ENCODE results near the gene METTL15. TPM values are rescaled to one million over a fixed set of nuclear protein-coding genes. Genes with fewer than 3 reads are reported as not detected.
A peak's percentile ranks its signal among the peaks of the same experiment; 100 is the strongest.
"Not testable (repeated sequence)": the region's sequence is repeated elsewhere in the genome, so short reads cannot be mapped to it uniquely, and the experiment has no call there.

The METTL15 gene, protein sequence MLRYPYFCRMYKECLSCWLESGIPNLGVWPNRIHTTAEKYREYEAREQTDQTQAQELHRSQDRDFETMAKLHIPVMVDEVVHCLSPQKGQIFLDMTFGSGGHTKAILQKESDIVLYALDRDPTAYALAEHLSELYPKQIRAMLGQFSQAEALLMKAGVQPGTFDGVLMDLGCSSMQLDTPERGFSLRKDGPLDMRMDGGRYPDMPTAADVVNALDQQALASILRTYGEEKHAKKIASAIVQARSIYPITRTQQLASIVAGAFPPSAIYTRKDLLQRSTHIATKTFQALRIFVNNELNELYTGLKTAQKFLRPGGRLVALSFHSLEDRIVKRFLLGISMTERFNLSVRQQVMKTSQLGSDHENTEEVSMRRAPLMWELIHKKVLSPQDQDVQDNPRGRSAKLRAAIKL
- total RNA-seq (2014; rRNA removed; shearing (Covaris generic)) = 7.0 and 14.4 TPM in 2 replicates

DNA sequence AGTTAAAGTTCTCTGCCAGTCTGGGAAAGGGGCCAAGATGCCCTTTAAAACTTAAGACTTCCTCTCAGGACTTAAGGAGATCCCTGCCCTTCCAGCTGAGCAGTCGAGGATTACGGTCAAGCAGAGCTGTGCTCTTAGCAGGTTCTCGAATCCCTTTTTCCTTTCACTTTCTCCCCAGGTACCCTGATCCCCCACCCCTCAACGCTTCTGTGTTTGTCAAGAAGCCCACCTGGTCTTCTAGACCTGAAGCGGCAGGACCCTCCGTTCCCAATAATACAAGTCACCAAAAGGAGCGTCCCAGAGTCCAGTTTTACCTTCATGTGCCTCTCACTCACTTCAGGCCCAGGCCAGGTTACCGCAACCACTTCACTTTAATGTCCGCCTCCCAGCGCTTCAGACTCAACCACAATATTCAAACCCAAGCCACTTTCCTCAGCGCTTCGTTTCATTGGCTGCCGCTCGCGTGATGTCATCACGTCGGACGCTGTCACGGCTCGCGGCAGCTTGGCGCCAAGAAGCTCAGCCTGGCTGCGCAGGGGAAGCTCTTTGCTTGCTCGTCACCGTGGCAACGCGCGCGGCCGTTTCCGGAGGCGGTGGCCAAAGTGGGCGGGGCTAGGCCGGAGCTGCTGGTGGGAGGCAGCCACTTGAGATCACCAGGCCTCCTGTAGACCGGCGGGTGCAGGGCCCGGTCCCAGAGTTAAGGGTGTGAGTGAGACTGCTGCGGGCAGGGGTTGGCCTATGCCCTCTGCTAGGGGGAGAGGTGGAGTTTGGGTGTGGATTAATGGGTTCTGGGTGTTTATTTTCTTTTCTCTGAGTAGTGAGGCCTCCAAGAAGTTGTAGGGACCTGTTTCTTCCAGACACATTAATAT lies at the start of gene METTL15, which contains the start of gene KIF18A:
Gene METTL15 (plus strand): TSS at position 639 of the 869 bp plus-strand sequence. CDS start 4,947 bp downstream, outside the sequence.
Gene KIF18A (minus strand): TSS at position 407 of the 869 bp plus-strand sequence. CDS start 10,209 bp downstream, outside the sequence.
- peak; percentile 100 for DNase-seq (ENCODE audit: low read depth)

DNA sequence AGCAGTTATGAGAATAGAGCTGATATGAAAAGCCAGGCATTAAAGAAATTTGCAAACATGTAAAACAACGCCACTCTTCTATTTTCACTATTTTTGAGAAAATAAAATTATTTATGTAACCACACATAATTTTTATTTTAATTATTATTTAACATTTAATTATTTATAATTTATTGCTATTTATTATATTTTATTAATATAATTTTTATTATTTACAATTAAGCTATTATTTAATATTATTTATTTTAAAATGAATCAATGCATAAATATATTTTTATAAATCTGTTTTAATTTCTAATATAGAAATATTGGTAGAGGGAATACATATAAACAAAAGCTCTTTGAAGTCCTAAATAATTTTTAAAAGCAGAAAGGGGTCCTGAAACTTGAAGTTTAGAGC lies 36.9 kb upstream of the METTL15 start:
- DNase-seq (ENCODE audit: low read depth) = no peak

- DNase-seq (ENCODE audit: low read depth) = no peak
Observed at GRCh38 chr11:28072321-28072720, 35.9 kb upstream of the METTL15 start.

GRCh38 chr11:28077521-28077920 lies 30.7 kb upstream of the METTL15 start:
- no peak for DNase-seq (ENCODE audit: low read depth)

GRCh38 chr11:28083118-28083517 lies 25.1 kb upstream of the METTL15 start:
- no peak for DNase-seq (ENCODE audit: low read depth)

DNA sequence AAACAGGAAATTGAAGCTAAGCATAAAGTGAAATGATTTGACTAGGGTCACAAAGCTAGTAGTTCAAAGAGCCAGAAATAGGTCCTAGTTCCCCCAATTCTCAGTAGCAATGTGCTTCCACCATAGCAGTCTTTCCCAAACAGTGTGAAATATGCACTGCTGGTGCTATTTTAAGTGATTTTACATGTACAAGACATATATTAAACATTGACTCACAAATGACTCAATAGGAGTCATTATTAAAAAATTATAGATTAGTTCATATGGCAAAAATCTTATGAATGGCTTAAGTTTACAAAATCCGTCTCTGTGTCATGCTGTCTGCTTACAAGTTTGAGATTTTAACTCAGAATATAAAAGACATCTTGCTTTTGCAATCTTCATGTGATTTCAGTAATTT lies 21.6 kb upstream of the METTL15 start:
- DNase-seq (ENCODE audit: low read depth) = no peak

- DNase-seq (ENCODE audit: low read depth) = not testable (repeated sequence)
Observed at GRCh38 chr11:28087192-28087591, 21.0 kb upstream of the METTL15 start.

- not testable (repeated sequence) for DNase-seq (ENCODE audit: low read depth)
Observed at GRCh38 chr11:28087693-28088092, 20.5 kb upstream of the METTL15 start.

GRCh38 chr11:28089378-28089777 lies 18.8 kb upstream of the METTL15 start:
- no peak for DNase-seq (ENCODE audit: low read depth)

DNA sequence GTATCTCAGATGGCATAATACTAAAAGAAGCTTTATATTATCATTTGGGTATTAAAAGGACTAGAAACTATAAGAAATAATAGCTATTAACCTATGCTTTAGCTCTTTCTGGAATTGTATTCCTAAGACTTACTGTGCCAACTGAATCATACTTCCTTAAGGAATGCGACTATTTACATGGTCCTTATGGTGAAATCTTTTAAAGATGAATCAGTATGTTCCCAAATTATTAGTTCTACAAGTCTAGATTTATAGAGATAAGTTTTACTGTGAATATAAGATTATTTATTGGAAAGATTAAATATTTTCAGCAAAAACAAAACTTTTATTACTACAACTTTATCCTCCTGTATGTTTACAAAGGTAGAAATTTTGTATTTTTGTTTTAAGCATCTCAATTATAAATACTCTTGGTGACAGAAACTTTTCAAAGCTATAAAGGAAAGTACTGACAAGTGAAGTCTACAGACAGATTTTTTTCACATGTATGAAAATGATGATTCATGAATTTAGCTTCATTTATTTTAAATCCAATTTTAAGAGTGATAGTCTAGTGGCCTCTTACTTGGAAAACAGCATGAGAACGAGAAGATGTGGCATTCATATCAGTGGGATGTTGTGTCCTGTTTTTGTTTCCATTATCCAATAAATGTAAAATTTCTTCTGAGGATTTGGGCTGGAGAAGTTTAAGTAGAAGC lies 18.0 kb upstream of the METTL15 start:
- no peak for DNase-seq (ENCODE audit: low read depth)

GRCh38 chr11:28092786-28093185 lies 15.4 kb upstream of the METTL15 start:
- DNase-seq (ENCODE audit: low read depth) = no peak

- no peak for DNase-seq (ENCODE audit: low read depth)
Observed at GRCh38 chr11:28098257-28098656, 9.9 kb upstream of the METTL15 start.

DNA sequence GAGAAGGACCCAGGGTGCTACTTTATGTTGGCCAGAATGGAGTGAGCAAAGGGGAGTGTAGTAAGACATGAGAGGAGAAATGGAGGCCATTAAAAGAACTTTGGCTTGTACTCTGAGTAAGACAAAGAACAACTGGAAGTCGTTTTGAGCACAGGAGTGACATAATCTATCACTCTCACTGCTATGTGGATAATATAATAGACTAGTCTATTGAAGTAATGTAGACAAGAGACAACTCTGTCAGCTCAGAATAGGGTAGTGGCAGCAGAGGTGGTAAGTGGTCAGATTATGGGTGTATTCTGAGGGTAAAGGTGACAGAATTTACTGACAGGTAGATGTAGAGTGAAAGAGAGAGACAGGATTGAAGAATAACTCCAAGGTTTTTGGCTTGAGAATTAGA lies 8.5 kb upstream of the METTL15 start:
- DNase-seq (ENCODE audit: low read depth) = no peak

- DNase-seq (ENCODE audit: low read depth) = no peak
Observed at GRCh38 chr11:28100665-28101064, 7.5 kb upstream of the METTL15 start.

DNA sequence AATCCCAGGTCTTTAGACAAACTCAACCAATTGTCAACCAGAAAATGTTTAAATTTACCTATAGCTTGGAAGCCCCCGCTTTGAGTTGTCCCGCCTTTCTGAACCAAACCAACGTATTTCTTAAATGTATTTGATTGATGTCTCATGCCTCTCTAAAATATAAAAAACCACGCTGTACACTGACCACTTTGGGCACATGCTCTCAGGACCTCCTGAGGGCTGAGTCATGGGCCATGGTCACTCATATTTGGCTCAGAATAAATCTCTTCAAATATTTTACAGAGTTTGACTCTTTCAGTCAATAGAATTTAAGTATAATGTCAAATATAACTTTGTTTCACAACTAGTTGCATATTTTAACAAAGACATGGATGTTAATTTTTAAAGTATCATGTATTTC lies 5.9 kb upstream of the METTL15 start:
- not testable (repeated sequence) for DNase-seq (ENCODE audit: low read depth)

- DNase-seq (ENCODE audit: low read depth) = no peak
Observed at GRCh38 chr11:28104425-28104824, 3.8 kb upstream of the METTL15 start.

DNA sequence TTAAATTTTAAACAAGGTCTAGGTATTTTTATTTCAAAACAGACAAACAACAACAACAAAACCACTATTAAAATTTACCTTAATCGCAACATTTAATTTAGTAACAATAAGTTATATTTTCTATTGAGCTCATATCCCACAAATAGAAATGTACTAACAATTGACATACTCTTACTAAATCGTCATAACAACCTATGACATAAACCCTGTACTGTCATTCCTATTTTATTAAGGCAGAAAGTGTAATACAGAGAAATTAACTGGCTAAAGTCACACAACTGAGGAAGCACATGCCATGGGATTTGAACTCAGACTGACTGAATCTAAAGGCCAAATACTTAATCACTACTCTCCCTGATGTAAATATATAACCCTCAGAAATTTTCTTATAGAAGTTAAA lies 3.2 kb upstream of the METTL15 start:
- no peak for DNase-seq (ENCODE audit: low read depth)

DNA sequence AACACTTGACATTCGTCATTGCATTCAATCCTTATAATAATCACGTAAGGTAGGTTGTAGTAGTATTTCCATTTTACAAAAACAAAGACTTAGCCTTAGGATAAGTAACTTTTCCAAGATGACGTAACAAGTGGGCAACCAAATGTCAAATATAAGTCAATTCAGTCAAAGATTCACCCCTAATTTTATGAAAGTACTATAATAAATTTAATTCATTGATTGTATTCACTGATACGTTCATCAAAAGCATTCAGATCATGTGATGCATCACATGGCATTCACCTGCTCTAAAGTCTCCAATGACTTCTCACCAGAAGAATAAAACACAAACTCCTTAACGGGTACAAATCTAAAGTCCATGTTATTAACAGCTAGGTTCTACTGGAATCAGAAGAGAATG lies 2.3 kb upstream of the METTL15 start:
- DNase-seq (ENCODE audit: low read depth) = no peak

DNA sequence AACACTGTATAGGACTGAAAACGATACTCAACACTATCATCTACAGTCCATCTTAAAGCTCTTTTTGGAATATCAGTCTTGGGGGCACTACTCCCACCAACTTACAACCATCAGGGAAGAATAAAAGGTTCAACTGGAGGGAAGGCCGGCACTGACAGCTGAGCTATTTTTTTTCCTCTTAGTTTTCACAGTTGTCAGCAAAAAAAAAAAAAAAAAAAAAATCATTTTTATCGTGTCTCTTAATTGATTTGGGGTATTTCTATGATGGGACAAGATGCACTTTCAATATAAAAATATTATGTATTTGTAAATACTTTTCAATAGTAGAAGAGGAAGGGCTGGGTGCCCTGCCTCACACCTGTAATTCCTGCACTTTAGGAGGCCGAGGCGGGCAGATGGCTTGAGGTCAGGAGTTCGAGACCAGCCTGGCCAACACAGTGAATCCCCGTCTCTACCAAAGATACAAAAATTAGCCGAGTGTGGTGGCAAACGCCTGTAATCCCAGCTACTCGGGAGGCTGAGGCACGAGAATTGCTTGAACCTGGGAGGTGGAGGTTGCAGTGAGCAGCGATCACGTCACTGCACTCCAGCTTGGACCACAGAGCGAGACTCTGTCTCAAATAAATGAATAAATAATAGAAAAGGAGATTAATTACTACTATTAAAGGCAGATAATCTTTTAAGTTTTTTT lies 1.7 kb upstream of the METTL15 start:
- no peak for DNase-seq (ENCODE audit: low read depth)

DNA sequence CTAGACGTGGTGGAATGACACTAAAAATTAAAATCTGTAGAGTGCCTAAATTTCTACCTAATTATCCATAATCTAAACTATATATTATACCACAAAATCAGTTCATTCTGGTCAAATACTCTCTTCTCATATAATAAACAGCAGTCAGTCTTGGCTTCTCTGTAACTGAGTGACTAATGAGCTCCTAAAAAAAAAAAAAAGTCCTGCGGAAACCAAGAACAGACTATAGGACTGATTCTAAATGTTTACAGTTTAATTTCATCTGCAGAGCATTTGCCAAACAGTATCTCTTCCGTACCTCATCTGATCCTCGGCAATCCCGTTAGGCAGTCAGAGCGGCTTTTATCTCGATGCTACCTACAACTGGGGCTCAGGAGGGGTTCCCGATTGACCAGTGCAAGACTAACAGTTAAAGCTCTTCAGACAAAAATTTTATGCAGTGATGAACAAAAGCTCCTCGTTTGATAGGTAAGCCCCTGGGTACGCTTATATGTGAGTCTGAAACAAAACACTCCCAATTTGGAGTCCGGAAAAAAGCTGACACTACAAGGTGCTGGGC lies 918 bp upstream of the METTL15 start:
- DNase-seq (ENCODE audit: low read depth) = no peak

GRCh38 chr11:28108958-28109357 lies 770 bp downstream of the METTL15 start:
- DNase-seq (ENCODE audit: low read depth) = no peak

Measured in Daoy (cell line).